IMR-90 (cell line): ENCODE data around the gene SLC22A5. TPM values are rescaled to one million over a fixed set of nuclear protein-coding genes. Genes with fewer than 3 reads are reported as not detected.

Source experiments
- ATAC-seq: fragments of 200-7000 bp; cut with Tn5 transposase; 2 replicates; pipeline ENCODE4 v1.9.1; 2020; ENCODE audit warnings: low read depth, mild to moderate bottlenecking, moderate library complexity
- BruUV-seq: library from RNA; stranded (reverse); fragments of 400-500 nt; replicated peaks from 2 replicates; lab custom pipeline; 2021; lab: Mats Ljungman, UMichigan
- CTCF ChIA-PET: fragments of 300-600 bp; formaldehyde crosslinking; extraction: SDS; loops from one replicate; lab custom pipeline; 2021; ENCODE audit warnings: antibody characterized with exemption; lab: Yijun Ruan, JAX
- POLR2A ChIA-PET: fragments of 300-600 bp; sonication (Branson Sonifier 250); formaldehyde crosslinking; loops from one replicate; lab custom pipeline; 2022; ENCODE audit warnings: antibody characterized with exemption; ENCODE audit not compliant: unreplicated experiment; lab: Charles Lee
- DNase-seq: peaks from one replicate; pipeline ENCODE4 v3.0.0; 2013
- H2AFZ ChIP-seq: replicated peaks from 2 replicates; pipeline ENCODE3; 2013; ENCODE audit warnings: low read length, mild to moderate bottlenecking; ENCODE audit not compliant: poor library complexity
- H2AK5ac ChIP-seq: 2 replicates; pipeline ENCODE4 v1.6.1; 2013; ENCODE audit warnings: low read depth, low read length, inconsistent platforms
- H2AK9ac ChIP-seq: replicated peaks from 2 replicates; pipeline ENCODE3; 2013; ENCODE audit warnings: mild to moderate bottlenecking, low read depth, low read length, moderate library complexity; ENCODE audit not compliant: poor library complexity
- H2BK120ac ChIP-seq: 2 replicates; pipeline ENCODE4 v1.6.1; 2013; ENCODE audit warnings: low read depth, low read length, inconsistent platforms
- H2BK15ac ChIP-seq: 3 replicates; pipeline ENCODE4 v1.6.1; 2013; ENCODE audit warnings: low read depth, low read length, inconsistent platforms
- H2BK20ac ChIP-seq: 2 replicates; pipeline ENCODE4 v1.6.1; 2013; ENCODE audit warnings: low read depth, mild to moderate bottlenecking, inconsistent platforms, low read length, moderate library complexity
- H2BK5ac ChIP-seq: 2 replicates; pipeline ENCODE4 v1.6.1; 2013; ENCODE audit warnings: mild to moderate bottlenecking, low read depth, low read length, inconsistent platforms; ENCODE audit not compliant: poor library complexity, severe bottlenecking
- H3K14ac ChIP-seq: replicated peaks from 2 replicates; pipeline ENCODE4 v1.6.1; 2013; ENCODE audit warnings: low read depth, low read length, inconsistent platforms
- H3K18ac ChIP-seq: 2 replicates; pipeline ENCODE4 v1.6.1; 2013; ENCODE audit warnings: low read depth, low read length, control low read depth
- H3K23ac ChIP-seq: 2 replicates; pipeline ENCODE4 v1.6.1; 2013; ENCODE audit warnings: low read depth, low read length, inconsistent platforms
- H3K27ac ChIP-seq: 2 replicates; pipeline ENCODE4 v1.5.1; 2013; ENCODE audit warnings: mild to moderate bottlenecking, control low read depth, low read length; ENCODE audit not compliant: insufficient read depth
- H3K27me3 ChIP-seq: 2 replicates; pipeline ENCODE4 v1.6.1; 2013; ENCODE audit warnings: low read length; ENCODE audit not compliant: control insufficient read depth, insufficient read depth
- H3K36me3 ChIP-seq: 2 replicates; pipeline ENCODE4 v1.6.1; 2013; ENCODE audit warnings: low read length, mixed read lengths; ENCODE audit not compliant: control insufficient read depth, insufficient read depth
- H3K4ac ChIP-seq: 2 replicates; pipeline ENCODE4 v1.6.1; 2013; ENCODE audit warnings: low read depth, low read length, inconsistent platforms
- H3K4me1 ChIP-seq: 2 replicates; pipeline ENCODE4 v1.6.1; 2013; ENCODE audit warnings: low read length, mixed read lengths; ENCODE audit not compliant: control insufficient read depth, insufficient read depth
- H3K4me2 ChIP-seq: 2 replicates; pipeline ENCODE4 v1.6.1; 2013; ENCODE audit warnings: low read depth, mild to moderate bottlenecking, control low read depth, low read length, moderate library complexity
- H3K4me3 ChIP-seq: 2 replicates; pipeline ENCODE4 v1.5.1; 2013; ENCODE audit warnings: low read depth, mild to moderate bottlenecking, control low read depth, low read length, moderate library complexity; ENCODE audit not compliant: insufficient read depth
- H3K56ac ChIP-seq: 2 replicates; pipeline ENCODE4 v1.6.1; 2013; ENCODE audit warnings: low read length, inconsistent platforms; ENCODE audit not compliant: insufficient read depth; ENCODE audit errors: extremely low read depth
- H3K79me1 ChIP-seq, 2 experiments: 2 replicates each; pipeline ENCODE4 v1.6.1; 2013; ENCODE audit warnings: low read length in 2 of 2, inconsistent platforms in 1 of 2, low read depth in 1 of 2
- H3K9ac ChIP-seq: 2 replicates; pipeline ENCODE4 v1.6.1; 2013; ENCODE audit warnings: low read depth, low read length, control low read depth
- H3K9me1 ChIP-seq: 2 replicates; pipeline ENCODE4 v1.6.1; 2013; ENCODE audit warnings: low read length, inconsistent platforms; ENCODE audit not compliant: insufficient read depth
- H3K9me3 ChIP-seq: 2 replicates; pipeline ENCODE4 v1.6.1; 2013; ENCODE audit warnings: low read length; ENCODE audit not compliant: control insufficient read depth, insufficient read depth
- H4K20me1 ChIP-seq: 2 replicates; pipeline ENCODE4 v1.6.1; 2013; ENCODE audit warnings: low read length, inconsistent platforms; ENCODE audit not compliant: insufficient read depth
- H4K5ac ChIP-seq: 2 replicates; pipeline ENCODE4 v1.6.1; 2013; ENCODE audit warnings: mild to moderate bottlenecking, low read depth, low read length, control low read depth
- H4K8ac ChIP-seq, 2 experiments: 2 replicates each; pipeline ENCODE4 v1.6.1; 2013; ENCODE audit warnings: low read depth in 2 of 2, low read length in 2 of 2, control low read depth in 1 of 2, inconsistent platforms in 1 of 2
- H4K91ac ChIP-seq: 2 replicates; pipeline ENCODE4 v1.6.1; 2013; ENCODE audit warnings: low read depth, low read length, inconsistent platforms; ENCODE audit not compliant: insufficient read depth
- MXI1 ChIP-seq: IDR thresholded peaks from 2 replicates; pipeline ENCODE4 v1.6.1; 2012; ENCODE audit warnings: low read depth, mild to moderate bottlenecking, low read length, moderate library complexity, borderline replicate concordance
- POLR2A ChIP-seq: IDR thresholded peaks from 2 replicates; pipeline ENCODE4 v1.6.1; 2012; ENCODE audit warnings: mild to moderate bottlenecking, low read depth, low read length
- RAD21 ChIP-seq: IDR thresholded peaks from 2 replicates; pipeline ENCODE4 v1.6.1; 2012; ENCODE audit warnings: low read length, improper control_type of control experiment
- RFX5 ChIP-seq: IDR thresholded peaks from 2 replicates; pipeline ENCODE4 v1.8.0; 2012; ENCODE audit warnings: low read depth, mild to moderate bottlenecking, low read length, moderate library complexity
- SMC3 ChIP-seq: fragments of 150-350 bp; IDR thresholded peaks from 2 replicates; pipeline ENCODE4 v1.6.1; 2016; ENCODE audit warnings: low read depth, mild to moderate bottlenecking, antibody characterized with exemption, low read length, moderate library complexity
- WGBS, 2 experiments: methylation state at CpG; one replicate each; pipeline versions ENCODE4 v1.1.5 to v1.1.7; 2013; ENCODE audit warnings: missing lambda C conversion rate in 2 of 2; ENCODE audit not compliant: insufficient read length in 1 of 2; ENCODE audit errors: extremely low coverage in 2 of 2; 5-methylcytosine and 5-hydroxymethylcytosine counted together
- dilution Hi-C: fragments of 300-500 bp; cut with HindIII; formaldehyde crosslinking; loops from one replicate; pipeline ENCODE4 v1.14.3; 2018; ENCODE audit warnings: low sequenced_read_pairs; ENCODE audit not compliant: unreplicated experiment
- in situ Hi-C: fragments of 300-500 bp; cut with MboI; formaldehyde crosslinking; loops from 3 replicates; pipeline ENCODE4 v1.14.3; 2019; ENCODE audit warnings: low sequenced_read_pairs, inconsistent platforms, mixed read lengths
- intact Hi-C: fragments of 100-400 bp; cut with micrococcal nuclease; formaldehyde crosslinking; loops from 2 replicates; pipeline ENCODE4 v1.10.0; 2022
- polyA plus RNA-seq, 3 experiments: library from polyadenylated mRNA; depleted of rRNA; stranded (reverse); fragments of >200 nt; gene quantifications; 2 replicates each; pipeline ENCODE4 v1.2.3, GENCODE V29; 2012; ENCODE audit warnings: low replicate concordance in 1 of 3
- total RNA-seq: library from RNA; depleted of rRNA; stranded (reverse); fragments of >200 nt; gene quantifications from 2 replicates; pipeline ENCODE4 v1.2.3, GENCODE V29; 2012
- TF ChIP-seq, protein P1 (sequence below): conservative IDR thresholded peaks from 2 replicates; pipeline ENCODE4 v1.5.1; 2012; ENCODE audit warnings: mild to moderate bottlenecking, low read depth, low read length, improper control_type of control experiment
- TF ChIP-seq, protein P2 (sequence below): fragments of 150-350 bp; IDR thresholded peaks from 2 replicates; pipeline ENCODE4 v1.6.1; 2017; ENCODE audit warnings: mild to moderate bottlenecking, antibody characterized with exemption, low read length, low read depth

Gene SLC22A5
- total and polyA plus RNA-seq, 2 of the 4 experiments (the other 2 are of a cell fraction) = 6.1 to 7.1 TPM

DNA sequence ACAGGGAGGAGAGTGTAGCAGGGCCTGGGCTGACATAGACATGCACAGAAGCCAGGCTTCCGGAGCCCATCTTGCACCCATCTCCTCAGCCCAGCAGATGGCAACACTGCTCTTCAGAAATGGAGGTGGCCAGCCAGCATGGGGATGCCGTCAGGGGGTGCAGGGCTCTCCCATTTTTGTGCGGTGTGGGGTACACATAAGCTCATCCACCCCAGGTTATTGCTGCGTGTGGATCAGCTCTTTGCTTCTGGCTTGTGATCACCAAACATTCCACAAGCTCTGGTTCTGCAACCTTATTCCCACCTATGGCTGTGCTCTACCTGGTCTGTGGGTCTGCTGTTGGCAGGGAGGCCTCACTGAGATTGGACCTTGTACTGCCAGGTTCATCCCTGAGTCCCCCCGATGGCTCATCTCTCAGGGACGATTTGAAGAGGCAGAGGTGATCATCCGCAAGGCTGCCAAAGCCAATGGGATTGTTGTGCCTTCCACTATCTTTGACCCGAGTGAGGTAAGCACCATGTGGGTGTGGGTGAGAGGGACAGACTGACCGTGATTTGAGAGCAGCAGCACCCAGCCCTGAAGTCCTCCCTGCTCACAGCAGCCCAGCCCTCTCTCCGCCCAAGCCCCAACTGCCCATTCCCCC, 17.3 kb downstream of the SLC22A5 start:
- peak overlapping the region; percentile 63 for H2BK20ac ChIP-seq
- no TSS peak for BruUV-seq
- no peaks in the 10 kb centered on the region for H3K27me3 ChIP-seq
- peak overlapping the region; percentile 71 for H3K18ac ChIP-seq
- H2BK15ac ChIP-seq = peak overlapping the region; percentile 88; the same call in 1 of the 3 replicates
- CTCF ChIA-PET = interaction anchor here (0.6 to 3.9 kb wide), 6 partner anchors 11 to 837 kb away, joined by 3 to 30 read pairs (median 3); partner anchors contain the start of gene SLC22A5
- H2AK5ac ChIP-seq = peak overlapping the region; percentile 98
- H3K23ac ChIP-seq = peak overlapping the region; percentile 9; the same call in 1 of the 2 replicates
- H4K91ac ChIP-seq = peak overlapping the region; percentile 92
- H2AK9ac ChIP-seq = peak overlapping the region; percentile 96
- DNase-seq (peak; percentile 71), ATAC-seq (peak; percentile 68)
- intact Hi-C loops = loop anchor here (1.0 to 10.0 kb wide), 6 partner anchors 32 to 698 kb away; no protein-coding TSS in a partner anchor
- peaks cover 0 to 13% of the 10 kb centered on the region in 2 experiments; a peak in 2 of 4 replicates for H3K79me1 ChIP-seq
- peak overlapping the region; percentile 71; the same call in 1 of the 2 replicates for H3K14ac ChIP-seq
- peak overlapping the region; percentile 84 for H3K4ac ChIP-seq
- peak overlapping the region; percentile 80 for H2AFZ ChIP-seq
- POLR2A ChIA-PET = interaction anchor here (0.8 kb wide), 1 partner anchor 104 kb away, joined by 5 read pairs; the partner anchor contains the start of gene IRF1
- H3K9ac ChIP-seq = no peak overlapping the region; the same call in 1 of the 2 replicates
- H4K8ac ChIP-seq = peak overlapping the region in 1 of 2 experiments; percentile 80; a peak in 2 of 4 replicates
- no peak overlapping the region for H3K56ac ChIP-seq
- H4K5ac ChIP-seq = peak overlapping the region; percentile 74
- TF ChIP-seq POLR2A (0 out of 2 replicates have a peak, but pooled peaks have one; percentile 36), RFX5 (no peak), SMC3 (peak; percentile 90), RAD21 (peak; percentile 96), MXI1 (no peak)
- TF ChIP-seq, protein P1, sequence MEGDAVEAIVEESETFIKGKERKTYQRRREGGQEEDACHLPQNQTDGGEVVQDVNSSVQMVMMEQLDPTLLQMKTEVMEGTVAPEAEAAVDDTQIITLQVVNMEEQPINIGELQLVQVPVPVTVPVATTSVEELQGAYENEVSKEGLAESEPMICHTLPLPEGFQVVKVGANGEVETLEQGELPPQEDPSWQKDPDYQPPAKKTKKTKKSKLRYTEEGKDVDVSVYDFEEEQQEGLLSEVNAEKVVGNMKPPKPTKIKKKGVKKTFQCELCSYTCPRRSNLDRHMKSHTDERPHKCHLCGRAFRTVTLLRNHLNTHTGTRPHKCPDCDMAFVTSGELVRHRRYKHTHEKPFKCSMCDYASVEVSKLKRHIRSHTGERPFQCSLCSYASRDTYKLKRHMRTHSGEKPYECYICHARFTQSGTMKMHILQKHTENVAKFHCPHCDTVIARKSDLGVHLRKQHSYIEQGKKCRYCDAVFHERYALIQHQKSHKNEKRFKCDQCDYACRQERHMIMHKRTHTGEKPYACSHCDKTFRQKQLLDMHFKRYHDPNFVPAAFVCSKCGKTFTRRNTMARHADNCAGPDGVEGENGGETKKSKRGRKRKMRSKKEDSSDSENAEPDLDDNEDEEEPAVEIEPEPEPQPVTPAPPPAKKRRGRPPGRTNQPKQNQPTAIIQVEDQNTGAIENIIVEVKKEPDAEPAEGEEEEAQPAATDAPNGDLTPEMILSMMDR = peak; percentile 93
- TF ChIP-seq, protein P2, sequence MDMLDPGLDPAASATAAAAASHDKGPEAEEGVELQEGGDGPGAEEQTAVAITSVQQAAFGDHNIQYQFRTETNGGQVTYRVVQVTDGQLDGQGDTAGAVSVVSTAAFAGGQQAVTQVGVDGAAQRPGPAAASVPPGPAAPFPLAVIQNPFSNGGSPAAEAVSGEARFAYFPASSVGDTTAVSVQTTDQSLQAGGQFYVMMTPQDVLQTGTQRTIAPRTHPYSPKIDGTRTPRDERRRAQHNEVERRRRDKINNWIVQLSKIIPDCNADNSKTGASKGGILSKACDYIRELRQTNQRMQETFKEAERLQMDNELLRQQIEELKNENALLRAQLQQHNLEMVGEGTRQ = no peak
- H2BK120ac ChIP-seq = peak overlapping the region; percentile 92
- H3K4me2 ChIP-seq = no peak overlapping the region; the same call in 1 of the 2 replicates
- H2BK5ac ChIP-seq = peak overlapping the region; percentile 69
- peaks cover 33% of the 10 kb centered on the region for H3K4me1 ChIP-seq
- H4K20me1 ChIP-seq = peaks cover 3% of the 10 kb centered on the region; the same call in 1 of the 2 replicates
- no peak overlapping the region for H3K4me3 ChIP-seq
- no peaks in the 10 kb centered on the region for H3K9me3 ChIP-seq
- dilution Hi-C loops = no loop called here
- WGBS, 2 experiments = 0% methylated on average over 1 of the region's 10 CpGs; no CpG with 5 or more reads in 1 of the 2 experiments
- no peaks in the 10 kb centered on the region for H3K36me3 ChIP-seq
- in situ Hi-C loops = loop anchor here (5.0 to 10.0 kb wide), 3 partner anchors 116 to 496 kb away; no protein-coding TSS in a partner anchor
- peaks cover 26% of the 10 kb centered on the region for H3K9me1 ChIP-seq
- H3K27ac ChIP-seq = peak overlapping the region; percentile 79
